Retinal pigment epithelial cell (primary cell): ENCODE measurements around the gene ATP2A1.

Experiments
- DNase-seq: peaks from one replicate; pipeline ENCODE4 v3.0.0-alpha.2; 2010; ENCODE audit warnings: low read depth
- H3K4me3 ChIP-seq: 2 replicates; pipeline ENCODE4 v1.5.1; 2011; ENCODE audit warnings: mild to moderate bottlenecking, low read length, control low read depth, moderate library complexity
- TF ChIP-seq, protein P1 (sequence below): conservative IDR thresholded peaks from 2 replicates; pipeline ENCODE4 v1.5.1; 2011; ENCODE audit warnings: low read depth, low read length, control low read depth, inconsistent platforms

The ATP2A1 gene

DNA sequence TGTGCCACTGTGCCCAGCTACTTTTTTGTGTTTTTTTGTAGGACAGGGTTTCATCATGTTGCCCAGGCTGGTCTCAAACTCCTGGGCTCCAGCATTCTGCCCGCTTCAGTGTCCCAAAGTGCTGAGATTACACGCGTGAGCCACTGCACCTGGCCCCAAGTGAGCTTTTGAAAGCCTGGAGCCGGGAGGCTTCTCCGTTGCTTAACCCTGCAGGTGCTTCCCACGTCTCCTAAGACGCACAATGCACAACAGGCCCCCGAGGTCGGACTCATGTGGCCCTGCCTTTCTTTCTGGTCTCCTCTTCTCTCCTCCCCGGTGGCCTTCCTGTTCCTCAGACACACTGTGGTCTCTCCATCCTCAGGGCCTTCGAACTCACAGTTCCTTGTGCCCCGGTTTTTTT is 34.3 kb downstream of the ATP2A1 start:
- H3K4me3 ChIP-seq: no peak overlapping the region
- TF ChIP-seq, protein P1, sequence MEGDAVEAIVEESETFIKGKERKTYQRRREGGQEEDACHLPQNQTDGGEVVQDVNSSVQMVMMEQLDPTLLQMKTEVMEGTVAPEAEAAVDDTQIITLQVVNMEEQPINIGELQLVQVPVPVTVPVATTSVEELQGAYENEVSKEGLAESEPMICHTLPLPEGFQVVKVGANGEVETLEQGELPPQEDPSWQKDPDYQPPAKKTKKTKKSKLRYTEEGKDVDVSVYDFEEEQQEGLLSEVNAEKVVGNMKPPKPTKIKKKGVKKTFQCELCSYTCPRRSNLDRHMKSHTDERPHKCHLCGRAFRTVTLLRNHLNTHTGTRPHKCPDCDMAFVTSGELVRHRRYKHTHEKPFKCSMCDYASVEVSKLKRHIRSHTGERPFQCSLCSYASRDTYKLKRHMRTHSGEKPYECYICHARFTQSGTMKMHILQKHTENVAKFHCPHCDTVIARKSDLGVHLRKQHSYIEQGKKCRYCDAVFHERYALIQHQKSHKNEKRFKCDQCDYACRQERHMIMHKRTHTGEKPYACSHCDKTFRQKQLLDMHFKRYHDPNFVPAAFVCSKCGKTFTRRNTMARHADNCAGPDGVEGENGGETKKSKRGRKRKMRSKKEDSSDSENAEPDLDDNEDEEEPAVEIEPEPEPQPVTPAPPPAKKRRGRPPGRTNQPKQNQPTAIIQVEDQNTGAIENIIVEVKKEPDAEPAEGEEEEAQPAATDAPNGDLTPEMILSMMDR: no peak
- no peak for DNase-seq

DNA sequence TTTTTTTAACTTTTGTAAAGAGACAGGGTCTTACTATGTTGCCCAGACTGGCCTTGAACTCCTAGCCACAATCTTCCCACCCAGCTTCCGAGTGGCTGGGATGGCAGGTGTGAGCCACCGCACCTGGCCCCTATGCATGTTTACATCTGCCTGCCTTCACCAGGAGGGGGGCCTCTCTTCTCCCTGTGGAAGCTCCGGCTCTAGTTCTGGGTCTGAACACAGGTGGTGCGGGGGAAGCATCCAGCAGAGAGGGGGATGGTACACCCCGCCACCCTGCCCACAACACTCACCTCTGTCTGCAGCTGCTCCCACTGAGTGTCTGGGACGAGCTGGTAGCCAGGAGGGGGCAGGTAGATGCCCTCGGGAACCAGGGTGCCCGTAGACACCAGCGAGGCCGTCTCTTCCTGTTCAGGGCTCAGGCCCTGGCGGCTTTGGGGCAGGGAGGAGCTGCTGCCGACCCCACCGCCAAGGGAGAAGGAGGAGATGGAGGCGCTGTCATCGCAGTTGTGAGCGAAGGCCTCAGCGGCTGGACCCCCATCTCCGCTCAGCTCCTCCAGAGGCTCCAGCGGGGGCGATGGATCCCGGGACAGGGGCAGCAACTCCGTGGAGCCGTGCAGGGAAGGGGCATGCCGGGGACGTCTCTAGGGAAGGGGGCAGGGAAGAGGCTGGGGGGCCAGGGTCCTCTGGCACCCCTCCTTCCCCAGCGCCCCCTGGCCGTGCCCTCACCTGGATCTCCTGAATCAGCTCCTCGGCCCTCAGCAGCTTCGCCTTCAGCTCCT is 35.8 kb downstream of the ATP2A1 start:
- H3K4me3 ChIP-seq: no peak overlapping the region

DNA sequence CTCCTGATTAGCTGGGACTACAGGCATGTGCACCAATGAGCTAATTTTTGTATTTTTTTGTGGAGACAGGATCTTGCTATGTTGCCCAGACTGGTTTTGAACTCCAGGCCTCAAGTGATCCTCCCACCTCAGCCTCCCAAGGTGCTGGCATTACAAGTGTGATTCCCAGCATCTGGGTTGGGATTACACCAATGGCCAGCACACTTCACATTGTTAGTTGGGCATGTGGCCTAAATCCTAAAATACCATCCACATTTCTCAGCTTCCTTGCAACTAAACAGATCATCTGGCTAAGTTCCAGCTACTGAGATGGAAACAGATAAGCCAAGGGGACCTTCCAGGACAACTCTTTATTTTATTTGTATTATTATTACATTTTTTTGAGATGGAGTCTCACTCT is 36.9 kb downstream of the ATP2A1 start:
- DNase-seq: no peak
- TF ChIP-seq, protein P1: no peak
- no peak overlapping the region for H3K4me3 ChIP-seq

More for the DNA sequence above, 35.8 kb downstream of the ATP2A1 start:
- TF ChIP-seq, protein P1: no peak
- DNase-seq: no peak

DNA sequence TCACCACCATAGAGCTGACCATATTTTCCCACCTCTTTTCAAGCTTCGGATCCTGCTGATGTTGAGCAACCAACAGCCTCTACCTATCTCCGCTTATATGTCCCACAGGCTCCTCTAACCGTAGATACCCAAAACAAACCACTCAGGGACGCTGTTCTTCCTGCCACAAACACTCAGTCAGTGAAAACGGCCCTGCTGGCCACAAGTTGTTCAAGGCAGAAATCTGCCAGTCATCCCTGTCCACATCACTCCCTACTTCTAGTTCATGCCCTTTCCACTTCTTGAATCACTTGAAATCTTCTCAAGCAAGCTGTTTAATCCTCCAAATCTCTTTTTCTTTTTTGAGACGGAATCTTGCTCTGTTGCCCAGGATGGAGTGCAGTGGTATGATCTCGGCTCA is 38.8 kb downstream of the ATP2A1 start:
- TF ChIP-seq, protein P1: no peak
- DNase-seq: no peak
- H3K4me3 ChIP-seq: no peak overlapping the region

DNA sequence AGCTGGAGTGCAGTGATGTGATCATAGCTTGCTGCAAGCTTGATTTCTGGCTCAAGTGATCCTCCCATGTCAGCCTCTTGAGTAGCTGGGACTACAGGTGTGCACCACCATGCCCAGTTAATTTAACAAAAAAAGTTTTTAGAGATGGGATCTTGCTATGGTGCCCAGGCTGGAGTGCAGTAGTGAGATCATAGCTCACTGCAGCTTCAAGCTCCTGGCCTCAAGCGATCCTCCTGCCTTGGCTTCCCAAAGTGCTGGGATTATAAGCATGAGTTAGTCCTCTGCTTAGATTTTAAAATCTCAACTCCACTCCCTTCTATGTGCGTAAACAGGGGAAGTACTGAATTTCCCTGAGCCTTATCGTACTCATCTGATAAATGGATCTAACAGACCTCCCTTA is 40.4 kb downstream of the ATP2A1 start:
- H3K4me3 ChIP-seq: no peak overlapping the region
- no peak for DNase-seq
- TF ChIP-seq, protein P1: no peak

DNA sequence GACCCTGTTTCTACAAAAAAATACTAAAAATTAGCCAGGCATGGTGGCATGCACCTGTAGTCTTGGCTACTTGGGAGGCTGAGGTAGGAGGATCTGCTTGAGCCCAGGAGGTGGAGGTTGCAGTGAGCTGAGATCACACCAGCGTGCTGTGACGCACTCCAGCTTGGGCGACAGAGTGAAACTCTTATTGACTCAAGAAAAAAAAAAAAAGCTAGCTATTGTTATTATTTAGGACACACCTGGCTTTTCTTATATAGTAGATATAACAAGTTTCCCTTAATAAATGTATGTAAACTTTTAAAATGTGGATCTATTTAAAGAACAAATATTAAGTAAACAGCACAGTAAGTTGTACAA is 44.9 kb downstream of the ATP2A1 start:
- TF ChIP-seq, protein P1: no peak
- no peak for DNase-seq
- H3K4me3 ChIP-seq: no peak overlapping the region

DNA sequence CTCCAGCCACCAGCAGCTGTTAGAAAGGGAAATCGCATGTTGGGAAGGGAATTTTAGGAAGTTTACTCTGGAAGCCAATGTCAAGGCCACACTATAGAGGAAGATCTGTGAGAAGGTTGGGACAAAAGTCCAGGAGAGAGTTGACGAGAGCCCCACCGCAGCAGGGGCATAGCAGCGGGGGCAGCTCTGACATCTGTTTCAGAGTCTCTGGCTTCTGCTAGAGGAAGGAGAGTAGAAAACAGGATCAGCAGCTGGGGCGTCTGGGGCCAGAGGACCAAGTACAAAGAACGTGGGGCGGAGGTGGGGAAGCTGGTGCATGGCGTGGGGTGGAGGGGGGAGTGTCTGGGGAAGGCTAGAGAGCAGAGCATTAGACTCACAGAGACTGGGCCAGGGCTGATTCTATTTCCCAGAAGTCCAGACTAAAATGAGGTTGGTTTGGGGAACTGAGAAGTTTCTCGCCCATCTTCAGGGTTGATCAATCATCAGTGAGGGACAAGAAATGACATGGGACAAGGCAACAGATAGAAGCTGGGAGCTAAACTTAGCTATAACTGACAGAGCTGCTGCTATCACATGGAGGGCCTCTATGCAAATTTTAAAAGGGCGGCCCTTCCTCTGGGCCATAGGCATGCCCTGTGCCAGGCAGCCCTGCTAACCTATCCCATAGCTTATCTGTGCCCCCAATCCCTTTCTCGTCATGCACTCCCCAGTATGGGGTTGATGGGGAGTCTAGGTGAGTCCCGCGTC is 45.5 kb downstream of the ATP2A1 start:
- H3K4me3 ChIP-seq: peak overlapping the region; percentile 76
- TF ChIP-seq, protein P1: no peak
- DNase-seq: no peak
